ENCODE data around the gene PTPRM. TPM values are rescaled to one million over a fixed set of nuclear protein-coding genes. Genes with fewer than 3 reads are reported as not detected.

The PTPRM gene
- total and polyA plus RNA-seq, 2 experiments from 2014 or later: 1.6 to 5.3 TPM

GRCh38 chr18:7619676-7620075 is 52.6 kb downstream of the PTPRM start:
- H3K9me3 Mint-ChIP-seq: no peaks in the 10 kb centered on the region
- Histone ChIP-seq H3K36me3 (ENCODE audit: insufficient read depth) (no peaks in the 10 kb centered on the region), H3K27ac (ENCODE audit: low read depth) (no peak overlapping the region), H3K4me3 (no peak overlapping the region), H3K4me2 (no peak overlapping the region), H3F3A (replicated peaks; ENCODE audit: low read depth) (no peaks in the 10 kb centered on the region), H3K9me2 (ENCODE audit: insufficient read depth) (no peaks in the 10 kb centered on the region), H3K27me3 (ENCODE audit: insufficient read depth) (no peaks in the 10 kb centered on the region), H3K4me1 (ENCODE audit: insufficient read depth) (no peaks in the 10 kb centered on the region), H4K20me1 (replicated peaks; ENCODE audit: insufficient read depth) (no peaks in the 10 kb centered on the region), H2AFZ (no peak overlapping the region), H3K79me2 (replicated peaks; ENCODE audit: insufficient read depth) (no peaks in the 10 kb centered on the region)
- no peak overlapping the region for H3K27ac Mint-ChIP-seq
- no peak overlapping the region for H3K4me3 Mint-ChIP-seq
- TF ChIP-seq POLR2AphosphoS5 (IDR thresholded peaks at IDR 0.05; ENCODE audit: low read depth) (no peak), ZNF114 (CRISPR knock-in tag; IDR thresholded peaks at IDR 0.05) (no peak), ZNF331 (CRISPR knock-in tag; IDR thresholded peaks at IDR 0.05; ENCODE audit: low read depth) (no peak), CTCF (conservative IDR thresholded peaks at IDR 0.05; ENCODE audit: low read depth in 2 of 2) (no peak), NANOG (IDR thresholded peaks at IDR 0.05; ENCODE audit: borderline replicate concordance) (no peak), ETS1 (IDR thresholded peaks at IDR 0.05) (no peak), JUNB (IDR thresholded peaks at IDR 0.05; ENCODE audit: unreplicated experiment) (no peak), CREB1 (CRISPR knock-in tag; IDR thresholded peaks at IDR 0.05; ENCODE audit: low read depth) (no peak), STAT1 (IDR thresholded peaks at IDR 0.05; ENCODE audit: unreplicated experiment) (no peak), EZH2 (IDR thresholded peaks at IDR 0.05; ENCODE audit: low read depth, unreplicated experiment) (no peak), EZH2phosphoT487 (IDR thresholded peaks at IDR 0.05; ENCODE audit: unreplicated experiment) (no peak)
- TF ChIP-seq, protein P1, sequence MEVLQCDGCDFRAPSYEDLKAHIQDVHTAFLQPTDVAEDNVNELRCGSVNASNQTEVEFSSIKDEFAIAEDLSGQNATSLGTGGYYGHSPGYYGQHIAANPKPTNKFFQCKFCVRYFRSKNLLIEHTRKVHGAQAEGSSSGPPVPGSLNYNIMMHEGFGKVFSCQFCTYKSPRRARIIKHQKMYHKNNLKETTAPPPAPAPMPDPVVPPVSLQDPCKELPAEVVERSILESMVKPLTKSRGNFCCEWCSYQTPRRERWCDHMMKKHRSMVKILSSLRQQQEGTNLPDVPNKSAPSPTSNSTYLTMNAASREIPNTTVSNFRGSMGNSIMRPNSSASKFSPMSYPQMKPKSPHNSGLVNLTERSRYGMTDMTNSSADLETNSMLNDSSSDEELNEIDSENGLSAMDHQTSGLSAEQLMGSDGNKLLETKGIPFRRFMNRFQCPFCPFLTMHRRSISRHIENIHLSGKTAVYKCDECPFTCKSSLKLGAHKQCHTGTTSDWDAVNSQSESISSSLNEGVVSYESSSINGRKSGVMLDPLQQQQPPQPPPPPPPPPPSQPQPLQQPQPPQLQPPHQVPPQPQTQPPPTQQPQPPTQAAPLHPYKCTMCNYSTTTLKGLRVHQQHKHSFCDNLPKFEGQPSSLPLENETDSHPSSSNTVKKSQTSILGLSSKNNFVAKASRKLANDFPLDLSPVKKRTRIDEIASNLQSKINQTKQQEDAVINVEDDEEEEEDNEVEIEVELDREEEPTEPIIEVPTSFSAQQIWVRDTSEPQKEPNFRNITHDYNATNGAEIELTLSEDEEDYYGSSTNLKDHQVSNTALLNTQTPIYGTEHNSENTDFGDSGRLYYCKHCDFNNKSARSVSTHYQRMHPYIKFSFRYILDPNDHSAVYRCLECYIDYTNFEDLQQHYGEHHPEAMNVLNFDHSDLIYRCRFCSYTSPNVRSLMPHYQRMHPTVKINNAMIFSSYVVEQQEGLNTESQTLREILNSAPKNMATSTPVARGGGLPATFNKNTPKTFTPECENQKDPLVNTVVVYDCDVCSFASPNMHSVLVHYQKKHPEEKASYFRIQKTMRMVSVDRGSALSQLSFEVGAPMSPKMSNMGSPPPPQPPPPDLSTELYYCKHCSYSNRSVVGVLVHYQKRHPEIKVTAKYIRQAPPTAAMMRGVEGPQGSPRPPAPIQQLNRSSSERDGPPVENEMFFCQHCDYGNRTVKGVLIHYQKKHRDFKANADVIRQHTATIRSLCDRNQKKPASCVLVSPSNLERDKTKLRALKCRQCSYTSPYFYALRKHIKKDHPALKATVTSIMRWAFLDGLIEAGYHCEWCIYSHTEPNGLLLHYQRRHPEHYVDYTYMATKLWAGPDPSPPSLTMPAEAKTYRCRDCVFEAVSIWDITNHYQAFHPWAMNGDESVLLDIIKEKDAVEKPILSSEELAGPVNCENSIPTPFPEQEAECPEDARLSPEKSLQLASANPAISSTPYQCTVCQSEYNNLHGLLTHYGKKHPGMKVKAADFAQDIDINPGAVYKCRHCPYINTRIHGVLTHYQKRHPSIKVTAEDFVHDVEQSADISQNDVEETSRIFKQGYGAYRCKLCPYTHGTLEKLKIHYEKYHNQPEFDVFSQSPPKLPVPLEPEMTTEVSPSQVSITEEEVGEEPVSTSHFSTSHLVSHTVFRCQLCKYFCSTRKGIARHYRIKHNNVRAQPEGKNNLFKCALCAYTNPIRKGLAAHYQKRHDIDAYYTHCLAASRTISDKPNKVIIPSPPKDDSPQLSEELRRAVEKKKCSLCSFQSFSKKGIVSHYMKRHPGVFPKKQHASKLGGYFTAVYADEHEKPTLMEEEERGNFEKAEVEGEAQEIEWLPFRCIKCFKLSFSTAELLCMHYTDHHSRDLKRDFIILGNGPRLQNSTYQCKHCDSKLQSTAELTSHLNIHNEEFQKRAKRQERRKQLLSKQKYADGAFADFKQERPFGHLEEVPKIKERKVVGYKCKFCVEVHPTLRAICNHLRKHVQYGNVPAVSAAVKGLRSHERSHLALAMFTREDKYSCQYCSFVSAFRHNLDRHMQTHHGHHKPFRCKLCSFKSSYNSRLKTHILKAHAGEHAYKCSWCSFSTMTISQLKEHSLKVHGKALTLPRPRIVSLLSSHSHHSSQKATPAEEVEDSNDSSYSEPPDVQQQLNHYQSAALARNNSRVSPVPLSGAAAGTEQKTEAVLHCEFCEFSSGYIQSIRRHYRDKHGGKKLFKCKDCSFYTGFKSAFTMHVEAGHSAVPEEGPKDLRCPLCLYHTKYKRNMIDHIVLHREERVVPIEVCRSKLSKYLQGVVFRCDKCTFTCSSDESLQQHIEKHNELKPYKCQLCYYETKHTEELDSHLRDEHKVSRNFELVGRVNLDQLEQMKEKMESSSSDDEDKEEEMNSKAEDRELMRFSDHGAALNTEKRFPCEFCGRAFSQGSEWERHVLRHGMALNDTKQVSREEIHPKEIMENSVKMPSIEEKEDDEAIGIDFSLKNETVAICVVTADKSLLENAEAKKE (CRISPR knock-in tag; IDR thresholded peaks at IDR 0.05): no peak
- TF ChIP-seq, protein P2, sequence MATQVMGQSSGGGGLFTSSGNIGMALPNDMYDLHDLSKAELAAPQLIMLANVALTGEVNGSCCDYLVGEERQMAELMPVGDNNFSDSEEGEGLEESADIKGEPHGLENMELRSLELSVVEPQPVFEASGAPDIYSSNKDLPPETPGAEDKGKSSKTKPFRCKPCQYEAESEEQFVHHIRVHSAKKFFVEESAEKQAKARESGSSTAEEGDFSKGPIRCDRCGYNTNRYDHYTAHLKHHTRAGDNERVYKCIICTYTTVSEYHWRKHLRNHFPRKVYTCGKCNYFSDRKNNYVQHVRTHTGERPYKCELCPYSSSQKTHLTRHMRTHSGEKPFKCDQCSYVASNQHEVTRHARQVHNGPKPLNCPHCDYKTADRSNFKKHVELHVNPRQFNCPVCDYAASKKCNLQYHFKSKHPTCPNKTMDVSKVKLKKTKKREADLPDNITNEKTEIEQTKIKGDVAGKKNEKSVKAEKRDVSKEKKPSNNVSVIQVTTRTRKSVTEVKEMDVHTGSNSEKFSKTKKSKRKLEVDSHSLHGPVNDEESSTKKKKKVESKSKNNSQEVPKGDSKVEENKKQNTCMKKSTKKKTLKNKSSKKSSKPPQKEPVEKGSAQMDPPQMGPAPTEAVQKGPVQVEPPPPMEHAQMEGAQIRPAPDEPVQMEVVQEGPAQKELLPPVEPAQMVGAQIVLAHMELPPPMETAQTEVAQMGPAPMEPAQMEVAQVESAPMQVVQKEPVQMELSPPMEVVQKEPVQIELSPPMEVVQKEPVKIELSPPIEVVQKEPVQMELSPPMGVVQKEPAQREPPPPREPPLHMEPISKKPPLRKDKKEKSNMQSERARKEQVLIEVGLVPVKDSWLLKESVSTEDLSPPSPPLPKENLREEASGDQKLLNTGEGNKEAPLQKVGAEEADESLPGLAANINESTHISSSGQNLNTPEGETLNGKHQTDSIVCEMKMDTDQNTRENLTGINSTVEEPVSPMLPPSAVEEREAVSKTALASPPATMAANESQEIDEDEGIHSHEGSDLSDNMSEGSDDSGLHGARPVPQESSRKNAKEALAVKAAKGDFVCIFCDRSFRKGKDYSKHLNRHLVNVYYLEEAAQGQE (IDR thresholded peaks at IDR 0.05; ENCODE audit: unreplicated experiment): no peak
- ATAC-seq: no peak
- DNase-seq (ENCODE audit: low spot score): no peak
- peaks cover 9% of the 10 kb centered on the region; the same call in 2 of the 3 replicates for H3K4me1 Mint-ChIP-seq
- no peaks in the 10 kb centered on the region for H3K36me3 Mint-ChIP-seq (ENCODE audit: low read depth)
- peaks cover 2% of the 10 kb centered on the region for H3K27me3 Mint-ChIP-seq (ENCODE audit: insufficient read depth, low read depth, poor library complexity)
